T-helper 1 cell (primary cell): ENCODE measurements around the gene COL20A1.
"Not testable (repeated sequence)": the region's sequence is repeated elsewhere in the genome, so short reads cannot be mapped to it uniquely, and the experiment has no call there.

Experiments
- DNase-seq, 5 donors: peaks; one replicate each; pipeline ENCODE4 v3.0.0-alpha.2; 2012 to 2020
- total RNA-seq, 4 donors: gene quantifications; one replicate each; lab custom pipeline; 2026; lab: John Stamatoyannopoulos, UW

COL20A1 gene
- total RNA-seq: 0.27 to 0.69 (median 0.33) reads per million in 4 donors

GRCh38 chr20:63292904-63293303, at the start of gene COL20A1:
Gene COL20A1 (plus strand): TSS chr20:63293186. CDS start chr20:63295108, 1,922 bp downstream.
- DNase-seq: no peak

GRCh38 chr20:63243604-63244247, 49.3 kb upstream of the COL20A1 start:
- DNase-seq: no peak

GRCh38 chr20:63244468-63244867, 48.5 kb upstream of the COL20A1 start:
- no peak for DNase-seq

- DNase-seq: no peak
Observed at GRCh38 chr20:63246490-63247288, 46.3 kb upstream of the COL20A1 start.

GRCh38 chr20:63247671-63248228, 45.2 kb upstream of the COL20A1 start:
- no peak for DNase-seq

- no peak for DNase-seq
Observed at GRCh38 chr20:63248835-63249591, 44.0 kb upstream of the COL20A1 start.

- DNase-seq: no peak
Observed at GRCh38 chr20:63249891-63250290, 43.1 kb upstream of the COL20A1 start.

- DNase-seq: not testable (repeated sequence)
Observed at GRCh38 chr20:63251350-63251749, 41.6 kb upstream of the COL20A1 start.

- no peak for DNase-seq
Observed at GRCh38 chr20:63252284-63252711, 40.7 kb upstream of the COL20A1 start.

- DNase-seq: no peak
Observed at GRCh38 chr20:63253065-63253437, 39.9 kb upstream of the COL20A1 start.

- no peak for DNase-seq
Observed at GRCh38 chr20:63253438-63254231, 39.4 kb upstream of the COL20A1 start.

- no peak for DNase-seq
Observed at GRCh38 chr20:63254232-63254605, 38.8 kb upstream of the COL20A1 start, which contains the start of gene NKAIN4. Gene NKAIN4 (minus strand): TSS chr20:63254463. CDS start chr20:63254450, 13 bp downstream.

- no peak for DNase-seq
Observed at GRCh38 chr20:63254606-63255384, 38.2 kb upstream of the COL20A1 start.

GRCh38 chr20:63255931-63256704, 36.9 kb upstream of the COL20A1 start:
- no peak for DNase-seq

- no peak for DNase-seq
Observed at GRCh38 chr20:63256954-63257353, 36.0 kb upstream of the COL20A1 start.

- DNase-seq: no peak
Observed at GRCh38 chr20:63257629-63258028, 35.4 kb upstream of the COL20A1 start.

- no peak for DNase-seq
Observed at GRCh38 chr20:63258781-63259180, 34.2 kb upstream of the COL20A1 start.

- no peak for DNase-seq
Observed at GRCh38 chr20:63259734-63260460, 33.1 kb upstream of the COL20A1 start.

- DNase-seq: no peak
Observed at GRCh38 chr20:63260521-63260920, 32.5 kb upstream of the COL20A1 start.
